ENCODE data around the gene TRIM65.
"Not testable (repeated sequence)": the region's sequence is repeated elsewhere in the genome, so short reads cannot be mapped to it uniquely, and the experiment has no call there.

Gene TRIM65

GRCh38 chr17:75888484-75888883 is 8.3 kb downstream of the TRIM65 start:
- H3K9me2 ChIP-seq (replicated peaks; ENCODE audit: low read depth, low read length): no peaks in the 10 kb centered on the region
- no peak overlapping the region for H3K4me3 ChIP-seq (ENCODE audit: low read length, poor library complexity, severe bottlenecking)
- H3K79me2 ChIP-seq (ENCODE audit: insufficient read depth, low read length): peaks cover 5% of the 10 kb centered on the region; the same call in 1 of the 2 replicates
- TF ChIP-seq EZH2phosphoT487 (IDR thresholded peaks at IDR 0.05; ENCODE audit: borderline replicate concordance) (no peak), CTCF (conservative IDR thresholded peaks at IDR 0.05; ENCODE audit: low read length) (no peak)
- no peak overlapping the region for H3K4me2 ChIP-seq (ENCODE audit: low read depth, low read length, poor library complexity, severe bottlenecking)
- H2AFZ ChIP-seq (ENCODE audit: low read length): no peak overlapping the region
- no peak overlapping the region for H3K9ac ChIP-seq (ENCODE audit: low read depth, low read length, poor library complexity, severe bottlenecking)
- no peaks in the 10 kb centered on the region for H3K9me3 ChIP-seq (ENCODE audit: insufficient read depth, low read depth, low read length)
- no peaks in the 10 kb centered on the region for H3K27me3 ChIP-seq (ENCODE audit: insufficient read depth, low read length, poor library complexity, severe bottlenecking)
- no peaks in the 10 kb centered on the region for H3F3A ChIP-seq (ENCODE audit: low read depth)
- peaks cover under 1% of the 10 kb centered on the region for H3K4me1 ChIP-seq (ENCODE audit: insufficient read depth, low read length, poor library complexity, severe bottlenecking)
- no peaks in the 10 kb centered on the region for H4K20me1 ChIP-seq (ENCODE audit: insufficient read depth, low read length, poor library complexity, severe bottlenecking)
- no peaks in the 10 kb centered on the region for H3K36me3 ChIP-seq (ENCODE audit: insufficient read depth, low read length)

GRCh38 chr17:75885860-75886259 is 10.9 kb downstream of the TRIM65 start:
- not testable (repeated sequence) for H3K27me3 ChIP-seq (ENCODE audit: insufficient read depth, low read length, poor library complexity, severe bottlenecking); H3K9me2 ChIP-seq (replicated peaks; ENCODE audit: low read depth, low read length); H3K4me1 ChIP-seq (ENCODE audit: insufficient read depth, low read length, poor library complexity, severe bottlenecking); H3K79me2 ChIP-seq (ENCODE audit: insufficient read depth, low read length); H3F3A ChIP-seq (ENCODE audit: low read depth); H2AFZ ChIP-seq (ENCODE audit: low read length); H3K4me3 ChIP-seq (ENCODE audit: low read length, poor library complexity, severe bottlenecking); H4K20me1 ChIP-seq (ENCODE audit: insufficient read depth, low read length, poor library complexity, severe bottlenecking); H3K4me2 ChIP-seq (ENCODE audit: low read depth, low read length, poor library complexity, severe bottlenecking); H3K9me3 ChIP-seq (ENCODE audit: insufficient read depth, low read depth, low read length); H3K9ac ChIP-seq (ENCODE audit: low read depth, low read length, poor library complexity, severe bottlenecking); H3K36me3 ChIP-seq (ENCODE audit: insufficient read depth, low read length)

- peaks cover 3% of the 10 kb centered on the region for H3K4me1 ChIP-seq (ENCODE audit: insufficient read depth, low read length, poor library complexity, severe bottlenecking)
- H3K36me3 ChIP-seq (ENCODE audit: insufficient read depth, low read length): no peaks in the 10 kb centered on the region
- H3K9me2 ChIP-seq (replicated peaks; ENCODE audit: low read depth, low read length): no peaks in the 10 kb centered on the region
- no peak overlapping the region for H3K4me2 ChIP-seq (ENCODE audit: low read depth, low read length, poor library complexity, severe bottlenecking)
- H4K20me1 ChIP-seq (ENCODE audit: insufficient read depth, low read length, poor library complexity, severe bottlenecking): no peaks in the 10 kb centered on the region
- H3K4me3 ChIP-seq (ENCODE audit: low read length, poor library complexity, severe bottlenecking): no peak overlapping the region
- TF ChIP-seq CTCF (conservative IDR thresholded peaks at IDR 0.05; ENCODE audit: low read length): no peak
- no peak for TF ChIP-seq EZH2phosphoT487 (IDR thresholded peaks at IDR 0.05; ENCODE audit: borderline replicate concordance)
- H3K27me3 ChIP-seq (ENCODE audit: insufficient read depth, low read length, poor library complexity, severe bottlenecking): no peaks in the 10 kb centered on the region
- no peaks in the 10 kb centered on the region for H3K79me2 ChIP-seq (ENCODE audit: insufficient read depth, low read length)
- H3K9ac ChIP-seq (ENCODE audit: low read depth, low read length, poor library complexity, severe bottlenecking): no peak overlapping the region
- H2AFZ ChIP-seq (ENCODE audit: low read length): no peak overlapping the region
- no peaks in the 10 kb centered on the region for H3K9me3 ChIP-seq (ENCODE audit: insufficient read depth, low read depth, low read length)
- H3F3A ChIP-seq (ENCODE audit: low read depth): no peaks in the 10 kb centered on the region
Observed at GRCh38 chr17:75885431-75885830, 11.3 kb downstream of the TRIM65 start.

- Histone ChIP-seq H3K27me3 (ENCODE audit: insufficient read depth, low read length, poor library complexity, severe bottlenecking) (no peaks in the 10 kb centered on the region), H3F3A (ENCODE audit: low read depth) (no peaks in the 10 kb centered on the region), H3K9ac (ENCODE audit: low read depth, low read length, poor library complexity, severe bottlenecking) (no peak overlapping the region), H3K4me2 (ENCODE audit: low read depth, low read length, poor library complexity, severe bottlenecking) (no peak overlapping the region), H3K4me1 (ENCODE audit: insufficient read depth, low read length, poor library complexity, severe bottlenecking) (peaks cover 6% of the 10 kb centered on the region), H3K9me3 (ENCODE audit: insufficient read depth, low read depth, low read length) (no peaks in the 10 kb centered on the region), H3K79me2 (ENCODE audit: insufficient read depth, low read length) (0 out of 2 replicates have a peak, but pooled peaks cover under 1% of the 10 kb centered on the region), H4K20me1 (ENCODE audit: insufficient read depth, low read length, poor library complexity, severe bottlenecking) (no peaks in the 10 kb centered on the region), H2AFZ (ENCODE audit: low read length) (no peak overlapping the region), H3K36me3 (ENCODE audit: insufficient read depth, low read length) (no peaks in the 10 kb centered on the region), H3K4me3 (ENCODE audit: low read length, poor library complexity, severe bottlenecking) (no peak overlapping the region), H3K9me2 (replicated peaks; ENCODE audit: low read depth, low read length) (no peaks in the 10 kb centered on the region)
- no peak for TF ChIP-seq CTCF (conservative IDR thresholded peaks at IDR 0.05; ENCODE audit: low read length)
- no peak for TF ChIP-seq EZH2phosphoT487 (IDR thresholded peaks at IDR 0.05; ENCODE audit: borderline replicate concordance)
Observed at GRCh38 chr17:75881678-75882454, 14.9 kb downstream of the TRIM65 start.

Data from Loucy (cell line).